ENCODE data around the gene TTYH1. TPM values are rescaled to one million over a fixed set of nuclear protein-coding genes. Genes with fewer than 3 reads are reported as not detected.

Gene TTYH1
- total and polyA plus RNA-seq, 2 of the 4 experiments (the other 2 are of a cell fraction), result not detected

GRCh38 chr19:54435551-54436016, 20.3 kb downstream of the TTYH1 start:
- Histone ChIP-seq H3K4me2 (ENCODE audit: low read depth, low read length) (no peak overlapping the region), H4K5ac (ENCODE audit: low read depth, low read length) (no peak overlapping the region), H2BK15ac (ENCODE audit: low read depth, low read length) (no peak overlapping the region), H2AK9ac (replicated peaks; ENCODE audit: low read depth, low read length, poor library complexity) (no peak overlapping the region), H4K91ac (ENCODE audit: insufficient read depth, low read depth, low read length) (no peak overlapping the region), H2AK5ac (ENCODE audit: low read depth, low read length) (no peak overlapping the region), H3K9me3 (ENCODE audit: control insufficient read depth, insufficient read depth, low read length) (no peaks in the 10 kb centered on the region), H3K56ac (ENCODE audit: extremely low read depth, insufficient read depth, low read length) (no peak overlapping the region), H4K8ac (ENCODE audit: low read depth in 2 of 2, low read length in 2 of 2) (no peak overlapping the region), H3K18ac (ENCODE audit: low read depth, low read length) (no peak overlapping the region), H2BK5ac (ENCODE audit: low read depth, low read length, poor library complexity, severe bottlenecking) (no peak overlapping the region), H3K27ac (ENCODE audit: insufficient read depth, low read length) (no peak overlapping the region), H3K9ac (ENCODE audit: low read depth, low read length) (no peak overlapping the region), H3K36me3 (ENCODE audit: control insufficient read depth, insufficient read depth, low read length) (peaks cover 4% of the 10 kb centered on the region; the same call in 1 of the 2 replicates), H3K79me1 (ENCODE audit: low read depth in 1 of 2, low read length in 2 of 2) (peaks cover 10 to 15% of the 10 kb centered on the region in 2 experiments), H2BK20ac (ENCODE audit: low read depth, low read length) (no peak overlapping the region), H3K4me3 (ENCODE audit: insufficient read depth, low read depth, low read length) (no peak overlapping the region), H3K4me1 (ENCODE audit: control insufficient read depth, insufficient read depth, low read length) (0 out of 2 replicates have a peak, but pooled peaks cover 2% of the 10 kb centered on the region), H3K14ac (replicated peaks; ENCODE audit: low read depth, low read length) (no peak overlapping the region), H3K23ac (ENCODE audit: low read depth, low read length) (no peak overlapping the region), H4K20me1 (ENCODE audit: insufficient read depth, low read length) (peaks cover 14% of the 10 kb centered on the region), H3K9me1 (ENCODE audit: insufficient read depth, low read length) (peaks cover 6% of the 10 kb centered on the region; the same call in 1 of the 2 replicates), H3K4ac (ENCODE audit: low read depth, low read length) (no peak overlapping the region), H3K27me3 (ENCODE audit: control insufficient read depth, insufficient read depth, low read length) (no peaks in the 10 kb centered on the region), H2AFZ (replicated peaks; ENCODE audit: low read length, poor library complexity) (no peak overlapping the region), H2BK120ac (ENCODE audit: low read depth, low read length) (no peak overlapping the region)
- TF ChIP-seq MAFK (IDR thresholded peaks at IDR 0.05; ENCODE audit: low read depth, low read length), result no peak
- no peak for TF ChIP-seq MXI1 (IDR thresholded peaks at IDR 0.05; ENCODE audit: borderline replicate concordance, low read depth, low read length)
- no peak for TF ChIP-seq POLR2A (IDR thresholded peaks at IDR 0.05; ENCODE audit: low read depth, low read length)
- TF ChIP-seq MAZ (IDR thresholded peaks at IDR 0.05; ENCODE audit: borderline replicate concordance, low read depth, low read length), result no peak
- ATAC-seq (ENCODE audit: low read depth), result no peak
- in situ Hi-C loops (cut with MboI; ENCODE audit: low sequenced_read_pairs) (no loop called here), dilution Hi-C loops (cut with HindIII; ENCODE audit: low sequenced_read_pairs, unreplicated experiment) (no loop called here), intact Hi-C loops (cut with micrococcal nuclease) (no loop called here)
- POLR2A ChIA-PET (ENCODE audit: unreplicated experiment), result no interaction called here
- 70% methylated on average over 3 of the region's 16 CpGs; no CpG with 5 or more reads in 1 of the 2 experiments for WGBS, 2 experiments (ENCODE audit: extremely low coverage in 2 of 2, insufficient read length in 1 of 2)
- no TSS peak for BruUV-seq (replicated peaks)
- DNase-seq, result no peak
- CTCF ChIA-PET, result interaction anchor here (0.6 kb wide), 1 partner anchor 12 kb away, joined by 4 read pairs; no protein-coding TSS in a partner anchor

Measured in IMR-90 (cell line).